GM12878 (cell line): ENCODE results near the gene NPAS3. TPM values are rescaled to one million over a fixed set of nuclear protein-coding genes. Genes with fewer than 3 reads are reported as not detected.

ENCODE experiments used
- ATAC-seq: fragments of 200-7000 bp; cut with Tn5 transposase; 3 replicates; pipeline ENCODE4 v1.9.1; 2020; ENCODE audit warnings: mild to moderate bottlenecking, moderate library complexity
- BruUV-seq: library from RNA; stranded (reverse); fragments of 400-500 nt; replicated peaks from 2 replicates; lab custom pipeline; 2021; lab: Mats Ljungman, UMichigan
- CTCF ChIA-PET: fragments of 300-600 bp; sonication (Branson Sonifier 250); formaldehyde crosslinking; extraction: SDS; loops from one replicate; lab custom pipeline; 2021; ENCODE audit warnings: inconsistent platforms; lab: Yijun Ruan, JAX
- POLR2A ChIA-PET: fragments of 350-600 bp; formaldehyde crosslinking; extraction: SDS; loops from one replicate; lab custom pipeline; 2021; ENCODE audit warnings: inconsistent platforms; lab: Charles Lee
- RAD21 ChIA-PET: fragments of 300-600 bp; sonication (Branson Sonifier 250); formaldehyde crosslinking; loops from one replicate; lab custom pipeline; 2023; ENCODE audit warnings: antibody characterized with exemption; ENCODE audit not compliant: unreplicated experiment; lab: Charles Lee
- SMC1A ChIA-PET: fragments of 300-600 bp; sonication (Branson Sonifier 250); formaldehyde crosslinking; loops from one replicate; lab custom pipeline; 2023; ENCODE audit not compliant: unreplicated experiment, uncharacterized antibody; lab: Charles Lee
- DNase-seq: peaks from one replicate; pipeline ENCODE4 v3.0.0-alpha.2; 2011; ENCODE audit warnings: low read depth, low spot score
- FAIRE-seq: peaks from 3 replicates; lab custom pipeline; 2011; peaks lifted over from hg19 to GRCh38; lab: Jason Lieb, UNC
- H2AFZ ChIP-seq: 2 replicates; pipeline ENCODE4 v1.6.0; 2011; ENCODE audit warnings: low read depth, low read length, control low read depth; ENCODE audit not compliant: control insufficient read depth
- H3K27ac ChIP-seq: 2 replicates; pipeline ENCODE4 v1.5.1; 2011; ENCODE audit warnings: control low read depth; ENCODE audit not compliant: control insufficient read depth, insufficient read depth
- H3K27me3 ChIP-seq, 2 experiments: replicated peaks in 1 of 2; 2 replicates each; pipeline versions ENCODE4 v1.6.0 to v1.6.1; 2011; ENCODE audit warnings: low read length in 1 of 2; ENCODE audit not compliant: control insufficient read depth in 2 of 2, insufficient read depth in 2 of 2
- H3K36me3 ChIP-seq, 2 experiments: 2 replicates each; pipeline ENCODE4 v1.5.1; 2011; ENCODE audit warnings: low read length in 1 of 2; ENCODE audit not compliant: control insufficient read depth in 2 of 2, insufficient read depth in 2 of 2
- H3K4me1 ChIP-seq: 2 replicates; pipeline ENCODE4 v1.6.1; 2011; ENCODE audit warnings: mild to moderate bottlenecking, low read length, moderate library complexity, mixed read lengths; ENCODE audit not compliant: control insufficient read depth, insufficient read depth
- H3K4me2 ChIP-seq: 2 replicates; pipeline ENCODE4 v1.6.0; 2011; ENCODE audit warnings: control low read depth; ENCODE audit not compliant: control insufficient read depth, insufficient read depth
- H3K4me3 ChIP-seq: fragments of 200-600 bp; sonication (generic); 2 replicates; pipeline ENCODE4 v1.5.1; 2016
- H3K79me2 ChIP-seq: 2 replicates; pipeline ENCODE4 v1.6.0; 2011; ENCODE audit warnings: low read length; ENCODE audit not compliant: control insufficient read depth, insufficient read depth
- H3K9ac ChIP-seq: 2 replicates; pipeline ENCODE4 v1.8.0; 2011; ENCODE audit warnings: low read length, control low read depth, mixed read lengths; ENCODE audit not compliant: control insufficient read depth, insufficient read depth
- H3K9me3 ChIP-seq: replicated peaks from 3 replicates; pipeline ENCODE4 v1.5.1; 2011; ENCODE audit warnings: mild to moderate bottlenecking, low read length; ENCODE audit not compliant: control insufficient read depth, insufficient read depth
- H4K20me1 ChIP-seq: 2 replicates; pipeline ENCODE4 v1.6.0; 2011; ENCODE audit not compliant: control insufficient read depth, insufficient read depth
- BHLHE40 ChIP-seq, 2 experiments: fragments of 450-650 bp in 1 of 2; IDR thresholded peaks; 2 replicates each; pipeline ENCODE4 v1.6.1; 2011 to 2017; ENCODE audit warnings: low read depth in 2 of 2, borderline replicate concordance in 1 of 2, improper control_type of control experiment in 1 of 2, low read length in 1 of 2, mild to moderate bottlenecking in 1 of 2
- CBX3 ChIP-seq: fragments of 200-600 bp; sonication (generic); IDR thresholded peaks from 2 replicates; pipeline ENCODE4 v1.6.1; 2016; ENCODE audit warnings: low read depth, borderline replicate concordance
- EP300 ChIP-seq, 2 experiments: fragments of 150-350 bp in 1 of 2; IDR thresholded peaks; 2 replicates each; pipeline ENCODE4 v1.6.1; 2011 to 2012; ENCODE audit warnings: low read depth in 2 of 2, low read length in 2 of 2, borderline replicate concordance in 1 of 2, improper control_type of control experiment in 1 of 2, inconsistent platforms in 1 of 2; ENCODE audit not compliant: control insufficient read depth in 1 of 2
- FOS ChIP-seq: IDR thresholded peaks from 3 replicates; pipeline ENCODE4 v1.6.1; 2011; ENCODE audit warnings: borderline replicate concordance; ENCODE audit not compliant: insufficient read length; ENCODE audit errors: extremely low read depth
- NFYA ChIP-seq: IDR thresholded peaks from 2 replicates; pipeline ENCODE4 v1.6.1; 2011; ENCODE audit warnings: low read depth, mild to moderate bottlenecking, low read length, improper control_type of control experiment, borderline replicate concordance
- NR2F1 ChIP-seq: fragments of 450-650 bp; conservative IDR thresholded peaks from 2 replicates; pipeline ENCODE4 v1.6.1; 2017; ENCODE audit warnings: mild to moderate bottlenecking
- PML ChIP-seq: IDR thresholded peaks from 2 replicates; pipeline ENCODE4 v1.6.1; 2012; ENCODE audit warnings: low read length, inconsistent platforms
- SMC3 ChIP-seq: IDR thresholded peaks from 2 replicates; pipeline ENCODE4 v1.6.1; 2011; ENCODE audit warnings: low read length, improper control_type of control experiment, borderline replicate concordance
- SREBF2 ChIP-seq: IDR thresholded peaks from 2 replicates; pipeline ENCODE4 v1.6.1; 2012; ENCODE audit warnings: mild to moderate bottlenecking, low read length
- SRF ChIP-seq, 2 experiments: IDR thresholded peaks; 2 replicates each; pipeline ENCODE4 v1.6.1; 2011; ENCODE audit warnings: low read depth in 2 of 2, low read length in 2 of 2, mild to moderate bottlenecking in 1 of 2, moderate library complexity in 1 of 2
- SUZ12 ChIP-seq: fragments of 200-600 bp; sonication (generic); IDR thresholded peaks from one replicate; pipeline ENCODE4 v1.6.1; 2018; ENCODE audit warnings: antibody characterized with exemption, mild to moderate bottlenecking; ENCODE audit not compliant: unreplicated experiment
- TCF3 ChIP-seq: IDR thresholded peaks from 2 replicates; pipeline ENCODE4 v1.6.1; 2012; ENCODE audit warnings: low read depth, mild to moderate bottlenecking, low read length, borderline replicate concordance; ENCODE audit not compliant: insufficient read depth
- ZNF207 ChIP-seq: fragments of 450-650 bp; IDR thresholded peaks from 2 replicates; pipeline ENCODE4 v1.6.1; 2014; ENCODE audit warnings: antibody characterized with exemption, mild to moderate bottlenecking, borderline replicate concordance
- ZZZ3 ChIP-seq: IDR thresholded peaks from 2 replicates; pipeline ENCODE4 v1.6.1; 2011; ENCODE audit warnings: low read depth; ENCODE audit not compliant: control insufficient read depth, insufficient read length
- WGBS: methylation state at CpG from one replicate; pipeline ENCODE4 v1.1.6; 2016; ENCODE audit warnings: low lambda C conversion rate; ENCODE audit not compliant: insufficient replicate concordance, insufficient coverage; ENCODE audit errors: missing lambda C conversion rate; 5-methylcytosine and 5-hydroxymethylcytosine counted together
- in situ Hi-C: fragments of 300-500 bp; cut with MboI; formaldehyde crosslinking; loops from 9 replicates; pipeline ENCODE4 v1.14.3; 2018; ENCODE audit warnings: mixed read lengths
- intact Hi-C: fragments of 100-400 bp; cut with micrococcal nuclease; formaldehyde crosslinking; loops from one replicate; pipeline ENCODE4 v1.14.2; 2022; ENCODE audit not compliant: unreplicated experiment
- polyA plus RNA-seq, 11 experiments: library from polyadenylated mRNA; depleted of rRNA in 4 of 11; unstranded in 6 of 11; stranded (reverse) in 5 of 11; fragments of >200 nt; fragmentation: Nextera tagmentation in 4 of 11; fragmentation: Illumina TruSeq in 1 of 11; extraction: Ambion mirVana in 4 of 11; extraction: Trizol in 1 of 11; gene quantifications; 1 replicate in 1 of 11; 2 replicates in 10 of 11; pipeline versions ENCODE4 v1.2.1 to v1.2.3, GENCODE V29; 2011 to 2016; ENCODE audit warnings: inconsistent platforms in 2 of 11, missing spikeins in 2 of 11, low read depth in 1 of 11
- total RNA-seq, 4 experiments: library from RNA; depleted of rRNA in 3 of 4; stranded (reverse); fragments of >200 nt in 3 of 4; fragmentation: Illumina TruSeq in 1 of 4; extraction: Trizol in 1 of 4; gene quantifications; 2 replicates each; pipeline versions ENCODE4 v1.2.1 to v1.2.3, GENCODE V29; 2013 to 2021
- TF ChIP-seq, protein P1 (sequence below): fragments of 450-650 bp; formaldehyde crosslinking; IDR thresholded peaks from 2 replicates; pipeline ENCODE4 v1.4.0; 2022; ENCODE audit warnings: mild to moderate bottlenecking, moderate library complexity
- TF ChIP-seq, protein P2 (sequence below): IDR thresholded peaks from 2 replicates; pipeline ENCODE4 v1.6.1; 2011; ENCODE audit warnings: mild to moderate bottlenecking, low read depth, low read length, moderate library complexity; ENCODE audit not compliant: insufficient replicate concordance

NPAS3 gene
- total and polyA plus RNA-seq, 10 of the 15 experiments (the other 5 are each of a cell fraction or from before 2014, with no cell fraction given): under 0.01 to 2.7 (median 0.03) TPM; not detected in 6

DNA sequence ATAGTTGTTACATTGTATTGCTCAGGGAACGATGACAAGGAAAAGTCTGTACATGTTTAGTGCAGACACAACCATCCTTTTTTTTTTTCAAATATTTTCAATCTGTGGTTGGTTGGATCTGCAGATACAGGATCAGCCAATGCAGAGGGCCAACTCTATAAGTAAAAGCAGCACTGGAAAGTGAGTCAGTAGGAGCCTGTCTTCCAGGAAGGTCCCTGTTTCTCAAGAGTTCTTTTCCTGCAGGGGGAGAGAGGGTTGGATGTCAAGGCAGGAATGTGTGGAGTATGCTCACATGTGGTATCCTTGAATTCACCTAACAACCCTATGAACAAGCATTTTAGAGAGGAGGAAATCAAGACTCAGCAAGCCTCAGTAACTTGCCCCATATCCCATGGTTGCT is 409.1 kb downstream of the NPAS3 start:
- no peaks in the 10 kb centered on the region for H3K4me1 ChIP-seq
- H3K27me3 ChIP-seq: no peaks in the 10 kb centered on the region; a peak in 1 of 4 replicates
- DNase-seq (no peak), ATAC-seq (no peak), FAIRE-seq (no peak)
- CTCF ChIA-PET: no interaction called here
- SMC1A ChIA-PET: no interaction called here
- no peak overlapping the region for H3K4me3 ChIP-seq
- no peaks in the 10 kb centered on the region for H3K9me3 ChIP-seq
- POLR2A ChIA-PET: no interaction called here
- WGBS: 4% methylated on average over 1 of the region's 1 CpG
- no peaks in the 10 kb centered on the region for H4K20me1 ChIP-seq
- no peak overlapping the region for H3K4me2 ChIP-seq
- H3K27ac ChIP-seq: no peak overlapping the region
- no peak overlapping the region for H3K9ac ChIP-seq
- TF ChIP-seq ZZZ3: no peak
- no peak for TF ChIP-seq PML
- TF ChIP-seq NR2F1: no peak
- TF ChIP-seq BHLHE40 (IDR thresholded peaks at IDR 0.05; ENCODE audit: borderline replicate concordance in 1 of 2, low read depth in 2 of 2, low read length in 1 of 2): no peak
- TF ChIP-seq FOS: no peak
- TF ChIP-seq SMC3: no peak
- TF ChIP-seq, protein P1, sequence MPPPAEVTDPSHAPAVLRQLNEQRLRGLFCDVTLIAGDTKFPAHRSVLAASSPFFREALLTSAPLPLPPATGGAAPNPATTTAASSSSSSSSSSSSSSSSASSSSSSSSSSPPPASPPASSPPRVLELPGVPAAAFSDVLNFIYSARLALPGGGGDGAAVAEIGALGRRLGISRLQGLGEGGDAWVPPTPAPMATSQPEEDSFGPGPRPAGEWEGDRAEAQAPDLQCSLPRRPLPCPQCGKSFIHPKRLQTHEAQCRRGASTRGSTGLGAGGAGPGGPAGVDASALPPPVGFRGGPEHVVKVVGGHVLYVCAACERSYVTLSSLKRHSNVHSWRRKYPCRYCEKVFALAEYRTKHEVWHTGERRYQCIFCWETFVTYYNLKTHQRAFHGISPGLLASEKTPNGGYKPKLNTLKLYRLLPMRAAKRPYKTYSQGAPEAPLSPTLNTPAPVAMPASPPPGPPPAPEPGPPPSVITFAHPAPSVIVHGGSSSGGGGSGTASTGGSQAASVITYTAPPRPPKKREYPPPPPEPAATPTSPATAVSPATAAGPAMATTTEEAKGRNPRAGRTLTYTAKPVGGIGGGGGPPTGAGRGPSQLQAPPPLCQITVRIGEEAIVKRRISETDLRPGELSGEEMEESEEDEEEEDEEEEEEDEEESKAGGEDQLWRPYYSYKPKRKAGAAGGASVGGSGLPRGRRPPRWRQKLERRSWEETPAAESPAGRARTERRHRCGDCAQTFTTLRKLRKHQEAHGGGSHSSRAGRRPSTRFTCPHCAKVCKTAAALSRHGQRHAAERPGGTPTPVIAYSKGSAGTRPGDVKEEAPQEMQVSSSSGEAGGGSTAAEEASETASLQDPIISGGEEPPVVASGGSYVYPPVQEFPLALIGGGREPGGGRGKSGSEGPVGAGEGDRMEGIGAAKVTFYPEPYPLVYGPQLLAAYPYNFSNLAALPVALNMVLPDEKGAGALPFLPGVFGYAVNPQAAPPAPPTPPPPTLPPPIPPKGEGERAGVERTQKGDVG: no peak
- TF ChIP-seq SRF (IDR thresholded peaks at IDR 0.05; ENCODE audit: low read depth in 2 of 2, low read length in 2 of 2): no peak
- TF ChIP-seq SUZ12: no peak
- TF ChIP-seq EP300 (IDR thresholded peaks at IDR 0.05; ENCODE audit: borderline replicate concordance in 1 of 2, control insufficient read depth in 1 of 2, low read depth in 2 of 2, low read length in 2 of 2): no peak
- no peak for TF ChIP-seq TCF3
- TF ChIP-seq CBX3: no peak
- TF ChIP-seq, protein P2, sequence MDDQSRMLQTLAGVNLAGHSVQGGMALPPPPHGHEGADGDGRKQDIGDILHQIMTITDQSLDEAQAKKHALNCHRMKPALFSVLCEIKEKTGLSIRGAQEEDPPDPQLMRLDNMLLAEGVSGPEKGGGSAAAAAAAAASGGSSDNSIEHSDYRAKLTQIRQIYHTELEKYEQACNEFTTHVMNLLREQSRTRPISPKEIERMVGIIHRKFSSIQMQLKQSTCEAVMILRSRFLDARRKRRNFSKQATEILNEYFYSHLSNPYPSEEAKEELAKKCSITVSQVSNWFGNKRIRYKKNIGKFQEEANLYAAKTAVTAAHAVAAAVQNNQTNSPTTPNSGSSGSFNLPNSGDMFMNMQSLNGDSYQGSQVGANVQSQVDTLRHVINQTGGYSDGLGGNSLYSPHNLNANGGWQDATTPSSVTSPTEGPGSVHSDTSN: no peak
- no peak for TF ChIP-seq SREBF2
- TF ChIP-seq ZNF207: no peak
- TF ChIP-seq NFYA: no peak
- BruUV-seq: no TSS peak
- H2AFZ ChIP-seq: no peak overlapping the region
- RAD21 ChIA-PET: no interaction called here
- no peaks in the 10 kb centered on the region for H3K79me2 ChIP-seq
- in situ Hi-C loops (no loop called here), intact Hi-C loops (no loop called here)
- H3K36me3 ChIP-seq: no peaks in the 10 kb centered on the region
